ENCODE measurements around the gene PSD2.

Gene PSD2

DNA sequence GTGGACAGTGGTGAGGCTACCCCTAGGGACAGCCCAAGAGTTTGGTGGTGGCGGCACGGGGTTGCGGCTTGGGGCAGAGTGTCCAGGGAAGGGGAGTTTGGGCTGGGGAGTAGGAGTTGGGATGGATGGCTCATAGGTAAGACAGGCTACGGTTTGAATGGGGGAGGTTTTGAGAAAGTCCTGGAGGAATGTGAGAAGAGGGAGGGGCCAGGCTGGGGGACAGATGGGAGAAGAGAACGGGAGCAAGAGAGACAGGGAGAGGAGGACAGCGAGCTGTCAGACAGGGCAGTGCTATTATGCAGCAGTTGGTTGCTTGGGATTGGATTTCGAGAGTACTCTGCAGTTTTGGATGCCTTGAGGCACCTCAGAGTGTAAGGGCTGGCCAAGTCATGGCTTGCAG lies 24.5 kb downstream of the PSD2 start:
- DNase-seq (ENCODE audit: low spot score): no peak
- TF ChIP-seq, protein P1, sequence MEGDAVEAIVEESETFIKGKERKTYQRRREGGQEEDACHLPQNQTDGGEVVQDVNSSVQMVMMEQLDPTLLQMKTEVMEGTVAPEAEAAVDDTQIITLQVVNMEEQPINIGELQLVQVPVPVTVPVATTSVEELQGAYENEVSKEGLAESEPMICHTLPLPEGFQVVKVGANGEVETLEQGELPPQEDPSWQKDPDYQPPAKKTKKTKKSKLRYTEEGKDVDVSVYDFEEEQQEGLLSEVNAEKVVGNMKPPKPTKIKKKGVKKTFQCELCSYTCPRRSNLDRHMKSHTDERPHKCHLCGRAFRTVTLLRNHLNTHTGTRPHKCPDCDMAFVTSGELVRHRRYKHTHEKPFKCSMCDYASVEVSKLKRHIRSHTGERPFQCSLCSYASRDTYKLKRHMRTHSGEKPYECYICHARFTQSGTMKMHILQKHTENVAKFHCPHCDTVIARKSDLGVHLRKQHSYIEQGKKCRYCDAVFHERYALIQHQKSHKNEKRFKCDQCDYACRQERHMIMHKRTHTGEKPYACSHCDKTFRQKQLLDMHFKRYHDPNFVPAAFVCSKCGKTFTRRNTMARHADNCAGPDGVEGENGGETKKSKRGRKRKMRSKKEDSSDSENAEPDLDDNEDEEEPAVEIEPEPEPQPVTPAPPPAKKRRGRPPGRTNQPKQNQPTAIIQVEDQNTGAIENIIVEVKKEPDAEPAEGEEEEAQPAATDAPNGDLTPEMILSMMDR (conservative IDR thresholded peaks at IDR 0.05; ENCODE audit: low read depth): no peak
- POLR2A ChIA-PET (ENCODE audit: low non-redundant PET): no interaction called here
- H3K27ac ChIP-seq: no peak overlapping the region
- CTCF ChIA-PET: no interaction called here

DNA sequence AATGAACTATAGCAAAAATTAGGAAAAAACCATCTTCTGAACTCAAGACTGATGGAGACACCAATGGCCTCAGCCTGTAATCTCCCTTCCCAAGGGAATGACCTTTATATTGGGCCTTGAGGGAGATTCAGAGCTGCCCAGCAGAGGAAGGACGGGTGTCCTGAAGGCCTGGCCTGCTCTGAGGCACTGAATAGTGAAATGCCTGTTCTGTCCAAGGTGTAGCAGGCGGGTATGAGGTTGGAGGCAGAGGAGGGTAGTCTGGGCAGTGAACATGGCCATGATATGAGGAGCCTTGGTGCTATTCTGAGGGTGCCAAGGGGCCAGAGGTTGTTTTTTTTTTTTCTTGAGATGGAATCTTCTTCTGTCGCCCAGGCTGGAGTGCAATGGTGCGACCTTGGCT lies 25.0 kb downstream of the PSD2 start:
- no peak for DNase-seq (ENCODE audit: low spot score)
- no peak overlapping the region for H3K27ac ChIP-seq
- POLR2A ChIA-PET (ENCODE audit: low non-redundant PET): no interaction called here
- CTCF ChIA-PET: interaction anchor here (0.6 kb wide), 1 partner anchor 70 kb away, joined by 4 read pairs; no protein-coding TSS in a partner anchor
- TF ChIP-seq, protein P1 (conservative IDR thresholded peaks at IDR 0.05; ENCODE audit: low read depth): no peak

DNA sequence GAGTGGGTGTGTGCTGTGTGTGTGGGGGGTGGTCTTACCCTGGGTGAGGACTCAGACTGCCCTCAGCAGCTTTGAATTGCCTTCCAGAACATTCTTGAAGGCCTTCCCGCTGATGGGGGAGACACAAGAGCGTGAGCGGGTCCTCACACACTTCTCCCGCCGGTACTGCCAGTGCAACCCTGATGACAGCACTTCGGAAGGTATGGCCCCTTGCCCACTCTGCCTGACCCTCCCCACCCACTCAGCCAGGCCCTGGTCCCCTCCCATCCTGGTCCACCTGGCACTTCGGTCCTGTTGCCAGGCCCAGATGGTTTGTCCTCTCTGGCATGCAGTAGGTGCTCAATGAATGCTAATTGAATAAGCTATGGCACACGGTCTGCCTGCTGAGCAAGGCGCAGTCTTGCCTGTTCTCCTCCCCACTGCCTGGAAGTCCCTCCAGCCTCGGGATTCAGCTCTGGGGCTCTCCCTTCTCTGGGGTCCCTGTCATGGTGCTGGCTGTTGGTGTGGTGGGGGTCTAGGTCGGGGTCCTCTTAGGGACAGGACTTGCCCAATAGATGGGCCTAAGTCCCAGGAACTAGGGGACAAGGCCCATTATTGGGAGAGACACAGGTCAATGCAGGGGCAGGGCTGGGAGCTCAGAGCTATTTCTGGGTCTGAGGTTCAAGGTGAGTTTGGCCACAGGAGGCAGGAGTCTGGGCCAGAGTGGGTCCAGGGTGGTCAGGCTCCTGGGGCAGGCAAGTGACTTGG lies 26.4 kb downstream of the PSD2 start:
- DNase-seq (ENCODE audit: low spot score): no peak
- ChIA-PET CTCF (interaction anchor here (0.6 to 1.7 kb wide), 3 partner anchors 56 to 176 kb away, joined by 3 to 6 read pairs (median 5); no protein-coding TSS in a partner anchor), POLR2A (ENCODE audit: low non-redundant PET) (no interaction called here)
- TF ChIP-seq, protein P1 (conservative IDR thresholded peaks at IDR 0.05; ENCODE audit: low read depth): no peak
- no peak overlapping the region for H3K27ac ChIP-seq

DNA sequence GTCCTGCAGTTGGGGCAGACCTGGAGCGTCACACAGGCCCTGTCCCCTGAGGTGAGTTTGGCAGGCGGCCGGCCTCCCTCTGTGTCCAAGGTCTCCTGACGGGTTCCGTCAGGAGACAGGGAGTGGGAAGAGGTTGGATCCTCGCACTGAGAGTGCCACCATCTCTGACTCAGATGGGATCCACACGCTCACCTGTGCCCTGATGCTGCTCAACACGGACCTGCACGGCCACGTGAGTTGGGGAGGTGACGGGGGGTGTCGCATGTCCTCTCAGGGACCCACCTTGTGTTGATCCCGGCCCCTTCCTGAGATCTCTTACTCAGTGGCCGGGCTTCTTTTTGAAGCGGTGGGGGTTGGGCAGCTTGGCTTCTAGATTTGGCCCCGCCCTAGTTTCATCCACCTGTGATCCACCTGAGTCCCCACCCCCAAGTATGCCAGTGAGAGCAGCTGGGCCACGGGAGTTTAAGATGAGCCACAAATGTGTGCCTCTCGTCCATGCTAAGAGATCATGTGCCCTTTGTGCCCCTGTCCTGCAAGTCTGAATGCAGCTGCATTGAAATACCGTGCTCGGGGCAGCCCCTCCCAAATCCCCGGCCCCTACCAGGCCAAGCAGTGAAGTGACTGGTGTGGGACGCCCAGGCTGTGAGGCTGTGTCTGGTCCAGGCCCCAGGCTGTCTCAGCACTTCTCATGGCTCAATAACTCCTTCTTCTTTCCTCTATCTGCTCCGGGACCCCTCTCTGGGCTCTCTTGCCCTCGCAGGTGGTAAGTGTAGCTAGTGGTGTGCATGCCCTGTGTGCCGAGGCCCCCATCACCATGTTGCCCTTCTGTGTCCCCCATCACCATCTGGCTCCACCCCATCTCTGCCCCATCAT lies 27.2 kb downstream of the PSD2 start:
- DNase-seq (ENCODE audit: low spot score): no peak
- TF ChIP-seq, protein P1 (conservative IDR thresholded peaks at IDR 0.05; ENCODE audit: low read depth): no peak
- ChIA-PET POLR2A (ENCODE audit: low non-redundant PET) (no interaction called here), CTCF (interaction anchor here (0.6 to 1.7 kb wide), 2 partner anchors 146 to 265 kb away, joined by 3 to 6 read pairs; no protein-coding TSS in a partner anchor)
- no peak overlapping the region for H3K27ac ChIP-seq

DNA sequence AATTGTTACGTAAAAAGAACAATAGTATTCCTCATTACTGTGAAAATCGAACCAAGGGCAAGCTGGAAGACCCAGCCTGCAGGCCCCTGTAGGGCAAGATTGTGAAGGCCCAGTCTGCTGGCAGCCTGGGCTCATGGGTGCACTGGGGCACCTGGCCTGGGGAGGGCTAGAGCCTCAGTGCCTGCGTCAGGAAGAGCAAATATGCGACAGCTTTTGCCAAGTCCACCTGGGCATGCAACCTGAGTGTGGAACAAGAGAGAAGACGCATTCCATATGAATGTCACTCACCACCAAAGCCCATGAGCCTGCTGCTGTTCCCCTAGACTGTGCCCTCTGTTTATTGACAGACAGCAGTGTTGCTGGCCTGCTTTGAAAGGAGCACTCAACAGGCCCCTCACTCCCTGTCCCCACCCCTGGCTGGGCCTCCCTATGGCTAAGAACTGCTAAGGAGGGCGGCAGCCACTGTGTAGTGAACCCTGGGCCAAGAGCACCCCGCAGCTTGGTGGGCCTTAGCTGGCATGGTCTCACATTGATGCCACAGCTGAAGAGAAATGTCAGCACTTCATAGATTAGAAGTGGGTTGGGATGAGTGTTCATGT lies 28.2 kb downstream of the PSD2 start:
- no peak overlapping the region for H3K27ac ChIP-seq
- DNase-seq (ENCODE audit: low spot score): no peak
- TF ChIP-seq, protein P1 (conservative IDR thresholded peaks at IDR 0.05; ENCODE audit: low read depth): no peak
- CTCF ChIA-PET: interaction anchor here (1.0 to 1.7 kb wide), 2 partner anchors 145 kb away, joined by 5 to 6 read pairs; no protein-coding TSS in a partner anchor
- POLR2A ChIA-PET (ENCODE audit: low non-redundant PET): no interaction called here

DNA sequence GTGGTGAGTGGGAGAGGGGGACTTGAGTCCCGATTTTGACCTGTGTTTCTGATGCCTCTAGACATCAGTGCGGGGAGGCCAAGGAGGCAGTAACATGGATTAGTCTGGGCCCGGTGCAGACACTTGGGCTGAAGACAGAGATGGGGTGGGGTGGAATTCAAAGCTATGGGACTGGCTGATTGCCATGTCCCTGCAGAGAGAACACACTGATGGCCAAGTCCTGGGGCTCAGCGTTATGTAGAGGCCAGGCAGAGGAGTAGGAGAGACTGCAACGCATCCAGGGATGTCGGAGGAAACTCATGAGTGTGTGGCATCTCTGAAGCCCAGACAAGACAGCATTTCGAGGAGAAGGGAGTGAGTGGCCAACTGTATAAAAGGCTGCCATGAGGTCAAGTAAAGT lies 30.1 kb downstream of the PSD2 start:
- H3K27ac ChIP-seq: no peak overlapping the region
- TF ChIP-seq, protein P1 (conservative IDR thresholded peaks at IDR 0.05; ENCODE audit: low read depth): no peak
- ChIA-PET CTCF (interaction anchor here (0.6 to 1.0 kb wide), 2 partner anchors 37 to 39 kb away, joined by 3 read pairs; no protein-coding TSS in a partner anchor), POLR2A (ENCODE audit: low non-redundant PET) (no interaction called here)
- DNase-seq (ENCODE audit: low spot score): no peak
